Fibroblast of skin of right biceps (primary cell): ENCODE data around the gene WDR6.

Experiments used
- DNase-seq: peaks from one replicate; pipeline ENCODE4 v3.0.0-alpha.2; 2013

Gene WDR6, protein sequence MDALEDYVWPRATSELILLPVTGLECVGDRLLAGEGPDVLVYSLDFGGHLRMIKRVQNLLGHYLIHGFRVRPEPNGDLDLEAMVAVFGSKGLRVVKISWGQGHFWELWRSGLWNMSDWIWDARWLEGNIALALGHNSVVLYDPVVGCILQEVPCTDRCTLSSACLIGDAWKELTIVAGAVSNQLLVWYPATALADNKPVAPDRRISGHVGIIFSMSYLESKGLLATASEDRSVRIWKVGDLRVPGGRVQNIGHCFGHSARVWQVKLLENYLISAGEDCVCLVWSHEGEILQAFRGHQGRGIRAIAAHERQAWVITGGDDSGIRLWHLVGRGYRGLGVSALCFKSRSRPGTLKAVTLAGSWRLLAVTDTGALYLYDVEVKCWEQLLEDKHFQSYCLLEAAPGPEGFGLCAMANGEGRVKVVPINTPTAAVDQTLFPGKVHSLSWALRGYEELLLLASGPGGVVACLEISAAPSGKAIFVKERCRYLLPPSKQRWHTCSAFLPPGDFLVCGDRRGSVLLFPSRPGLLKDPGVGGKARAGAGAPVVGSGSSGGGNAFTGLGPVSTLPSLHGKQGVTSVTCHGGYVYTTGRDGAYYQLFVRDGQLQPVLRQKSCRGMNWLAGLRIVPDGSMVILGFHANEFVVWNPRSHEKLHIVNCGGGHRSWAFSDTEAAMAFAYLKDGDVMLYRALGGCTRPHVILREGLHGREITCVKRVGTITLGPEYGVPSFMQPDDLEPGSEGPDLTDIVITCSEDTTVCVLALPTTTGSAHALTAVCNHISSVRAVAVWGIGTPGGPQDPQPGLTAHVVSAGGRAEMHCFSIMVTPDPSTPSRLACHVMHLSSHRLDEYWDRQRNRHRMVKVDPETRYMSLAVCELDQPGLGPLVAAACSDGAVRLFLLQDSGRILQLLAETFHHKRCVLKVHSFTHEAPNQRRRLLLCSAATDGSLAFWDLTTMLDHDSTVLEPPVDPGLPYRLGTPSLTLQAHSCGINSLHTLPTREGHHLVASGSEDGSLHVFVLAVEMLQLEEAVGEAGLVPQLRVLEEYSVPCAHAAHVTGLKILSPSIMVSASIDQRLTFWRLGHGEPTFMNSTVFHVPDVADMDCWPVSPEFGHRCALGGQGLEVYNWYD

DNA sequence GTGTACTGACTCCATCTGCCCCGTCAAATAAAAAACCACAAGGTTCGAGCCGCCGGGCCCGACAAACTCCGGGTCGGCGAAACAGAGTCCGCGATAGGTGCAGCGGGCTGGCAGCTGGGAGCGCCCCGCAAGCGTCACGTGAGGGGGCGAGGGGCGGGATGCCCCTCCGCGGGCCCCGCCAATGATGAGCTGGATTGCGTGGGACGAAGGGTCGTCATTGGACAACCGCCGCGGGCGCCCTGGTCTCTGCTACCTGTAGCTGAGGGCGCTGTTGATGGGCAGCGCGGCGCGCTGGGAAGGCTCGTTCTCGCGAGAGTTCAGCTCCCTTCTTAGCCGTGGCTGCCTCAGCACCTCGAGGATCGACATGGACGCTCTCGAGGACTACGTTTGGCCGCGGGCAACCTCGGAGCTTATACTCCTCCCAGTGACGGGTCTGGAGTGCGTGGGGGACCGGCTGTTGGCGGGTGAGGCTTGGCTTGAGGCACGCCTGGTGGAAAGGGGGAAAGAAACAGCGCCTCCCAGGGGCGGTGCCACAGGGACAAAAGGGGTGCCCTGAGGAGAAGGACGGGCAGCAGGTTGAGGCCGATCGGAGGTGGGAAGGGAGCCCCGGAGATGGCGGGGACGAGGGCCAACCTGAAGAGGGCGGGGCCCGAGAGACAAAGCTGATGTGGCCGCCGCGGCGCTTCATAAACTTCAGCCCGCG is at the start of gene WDR6:
Gene WDR6 (plus strand): TSS at position 324 of the 703 bp plus-strand sequence. CDS start 41 bp downstream, at position 365.
- peak; percentile 98 for DNase-seq

- DNase-seq = peak; percentile 28
Observed at GRCh38 chr3:48960841-48961413, 46.3 kb upstream of the WDR6 start.

- DNase-seq = no peak
Observed at GRCh38 chr3:48962340-48962739, 44.9 kb upstream of the WDR6 start.

GRCh38 chr3:48962939-48963338 is 44.3 kb upstream of the WDR6 start:
- no peak for DNase-seq

DNA sequence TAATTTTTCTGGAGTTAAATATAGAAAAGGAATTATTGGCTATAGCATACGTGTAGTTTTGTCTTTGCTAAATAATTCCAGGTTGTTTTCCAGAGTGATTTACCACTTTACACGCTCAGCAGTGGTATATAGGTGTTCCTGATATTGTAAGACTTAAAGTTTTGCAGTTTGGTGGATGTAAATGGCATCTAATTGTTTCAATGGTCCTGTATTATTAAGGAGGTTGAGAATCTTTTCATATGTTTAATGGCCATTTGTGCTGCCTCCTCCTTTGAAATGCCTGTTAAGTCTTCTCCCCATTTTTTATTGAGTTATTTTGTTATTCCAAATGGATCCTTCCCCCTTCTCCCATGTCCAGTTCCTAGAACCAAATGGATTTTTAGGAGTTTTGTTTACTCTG is 43.6 kb upstream of the WDR6 start:
- DNase-seq = no peak

DNA sequence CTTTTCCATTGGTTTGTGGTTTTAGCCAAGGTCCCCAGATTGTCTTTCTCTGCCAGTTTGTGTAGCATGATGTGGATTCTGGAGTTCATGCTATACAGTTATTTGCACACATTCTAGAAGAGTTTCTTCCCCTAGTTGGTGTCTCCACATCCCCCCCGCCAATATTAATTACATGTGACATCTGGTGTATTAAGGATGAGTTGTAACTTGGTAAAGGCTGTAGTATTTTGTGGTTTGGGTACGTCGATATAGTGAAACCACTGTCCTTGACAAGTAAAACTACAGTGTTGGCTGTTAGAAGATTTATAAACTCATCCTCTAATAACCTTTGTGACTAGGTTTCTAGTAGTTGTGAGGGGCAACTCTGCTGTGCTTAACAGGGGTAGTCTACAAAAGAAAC is 40.8 kb upstream of the WDR6 start:
- DNase-seq = peak; percentile 30

DNA sequence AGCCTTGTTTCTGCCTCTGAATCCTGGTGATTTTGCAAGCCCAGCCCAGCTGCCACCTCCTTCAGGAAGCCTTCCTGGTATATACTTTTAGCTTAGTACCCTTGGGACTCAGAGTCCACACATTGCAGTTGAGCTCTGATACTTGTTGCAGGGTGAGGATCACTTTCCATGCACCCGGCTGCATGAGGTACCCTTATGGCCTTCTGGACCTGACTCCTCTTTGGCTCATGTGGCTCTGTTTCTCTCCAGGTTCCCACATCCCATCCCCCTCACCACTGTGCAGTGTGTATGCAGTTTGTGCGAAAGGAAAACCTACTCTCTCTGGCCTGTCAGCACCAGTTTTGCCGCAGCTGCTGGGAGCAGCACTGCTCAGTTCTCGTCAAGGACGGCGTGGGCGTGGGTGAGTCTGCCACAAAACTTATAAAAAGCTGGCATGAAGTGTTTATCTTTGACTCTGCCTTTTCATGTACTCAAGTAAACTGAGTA is 40.3 kb upstream of the WDR6 start:
- DNase-seq = no peak

GRCh38 chr3:48970586-48970985 is 36.6 kb upstream of the WDR6 start:
- DNase-seq = no peak

DNA sequence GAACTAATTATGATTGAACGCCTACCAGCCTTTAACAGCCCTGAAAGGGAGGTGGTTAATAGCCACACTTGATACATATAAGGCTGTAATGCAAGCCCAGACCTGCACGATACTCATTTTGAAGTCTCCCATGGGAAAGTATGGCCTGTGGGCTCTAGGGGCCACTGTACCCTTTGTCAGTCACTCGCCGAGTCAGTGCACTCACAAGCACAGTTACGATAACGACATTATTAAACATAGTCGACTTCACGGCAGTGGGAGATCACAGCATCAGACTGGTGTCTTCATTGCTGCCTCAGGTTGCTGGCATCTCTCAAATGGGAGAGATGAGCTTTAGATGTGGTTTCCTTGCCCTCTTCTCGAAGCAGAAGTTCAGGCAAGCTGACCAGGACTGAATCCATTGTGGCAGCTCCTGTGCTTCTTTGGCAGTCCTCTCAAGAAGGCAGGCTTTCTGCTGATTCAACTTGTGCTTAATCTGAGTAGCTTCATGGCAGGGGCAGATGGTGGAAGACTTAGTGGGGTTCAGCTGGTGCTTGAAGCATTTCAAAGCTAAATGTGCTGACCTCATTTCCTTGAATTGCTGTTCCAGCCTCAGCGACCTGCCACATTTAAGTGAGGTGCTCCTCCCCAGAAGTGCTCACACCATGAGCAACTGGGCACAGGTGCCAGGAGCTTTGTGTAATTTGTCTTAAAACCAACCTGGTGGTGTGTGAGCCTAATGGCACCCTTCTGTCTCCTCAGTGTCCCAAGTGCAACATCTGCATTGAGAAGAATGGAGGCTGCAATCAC is 32.9 kb upstream of the WDR6 start:
- DNase-seq = no peak

DNA sequence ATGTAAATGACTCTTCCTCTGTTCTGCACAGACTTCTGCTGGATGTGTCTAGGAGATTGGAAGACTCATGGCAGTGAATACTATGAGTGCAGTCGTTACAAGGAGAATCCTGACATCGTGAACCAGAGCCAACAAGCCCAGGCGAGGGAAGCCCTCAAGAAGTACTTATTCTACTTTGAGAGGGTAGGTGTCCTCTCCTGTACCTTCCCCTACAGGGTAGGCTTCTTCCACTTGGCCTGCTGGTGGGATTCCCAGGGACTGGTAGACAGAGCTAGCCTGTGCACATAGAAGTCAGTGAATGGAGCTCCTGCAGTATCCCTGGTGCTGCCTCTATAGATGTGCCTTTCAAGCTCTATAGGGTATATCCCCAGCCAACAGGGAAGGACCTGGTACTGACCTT is 27.7 kb upstream of the WDR6 start:
- no peak for DNase-seq

GRCh38 chr3:48980295-48980694 is 26.9 kb upstream of the WDR6 start:
- no peak for DNase-seq

- no peak for DNase-seq
Observed at GRCh38 chr3:48982016-48982415, 25.2 kb upstream of the WDR6 start.

GRCh38 chr3:48982686-48983085 is 24.5 kb upstream of the WDR6 start:
- no peak for DNase-seq

DNA sequence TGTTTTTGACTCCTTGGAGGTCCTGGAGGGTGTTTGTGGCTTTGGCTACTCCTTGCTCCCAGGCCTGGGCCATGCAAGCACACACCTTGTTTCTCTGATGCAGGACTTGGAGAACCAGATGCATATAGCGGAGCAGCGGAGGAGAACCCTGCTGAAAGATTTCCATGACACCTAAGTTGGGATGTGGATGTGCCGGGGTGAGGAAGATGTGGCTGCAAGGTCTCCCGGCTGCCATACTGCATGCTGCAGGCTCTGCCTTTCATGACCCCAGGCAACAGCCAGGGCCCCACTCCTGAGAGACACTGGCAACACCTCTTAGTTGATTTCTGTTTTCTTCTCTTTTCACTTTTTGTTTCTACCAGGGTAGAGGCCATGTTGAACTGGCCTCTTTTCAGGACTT is 24.1 kb upstream of the WDR6 start:
- no peak for DNase-seq

GRCh38 chr3:48984663-48985062 is 22.5 kb upstream of the WDR6 start:
- no peak for DNase-seq

DNA sequence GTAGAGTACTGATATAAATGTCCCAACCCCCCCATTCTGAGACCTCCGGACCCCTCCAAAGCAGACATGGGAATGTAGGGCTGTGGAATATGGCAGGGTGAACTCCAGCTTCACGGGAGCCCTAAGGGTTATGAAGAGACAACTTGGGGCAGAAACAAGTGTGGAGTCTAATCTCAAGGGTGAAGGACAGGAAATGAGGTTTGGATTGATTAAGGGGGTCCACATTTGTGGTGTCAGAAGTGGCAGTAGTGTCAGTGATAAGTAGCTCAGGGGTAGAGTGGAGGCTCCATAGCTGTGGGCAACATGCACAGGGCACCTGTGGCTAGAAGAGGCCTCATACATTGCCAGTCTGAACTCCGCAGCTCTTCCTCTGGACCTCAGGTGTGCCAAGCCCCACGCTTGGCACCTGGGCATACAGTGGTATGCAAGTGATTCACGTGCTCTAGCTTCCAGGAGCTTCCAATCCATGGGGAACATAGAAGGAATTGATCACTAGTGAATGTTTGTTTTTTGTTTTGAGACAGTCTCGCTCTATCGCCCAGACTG is 21.3 kb upstream of the WDR6 start:
- no peak for DNase-seq

DNA sequence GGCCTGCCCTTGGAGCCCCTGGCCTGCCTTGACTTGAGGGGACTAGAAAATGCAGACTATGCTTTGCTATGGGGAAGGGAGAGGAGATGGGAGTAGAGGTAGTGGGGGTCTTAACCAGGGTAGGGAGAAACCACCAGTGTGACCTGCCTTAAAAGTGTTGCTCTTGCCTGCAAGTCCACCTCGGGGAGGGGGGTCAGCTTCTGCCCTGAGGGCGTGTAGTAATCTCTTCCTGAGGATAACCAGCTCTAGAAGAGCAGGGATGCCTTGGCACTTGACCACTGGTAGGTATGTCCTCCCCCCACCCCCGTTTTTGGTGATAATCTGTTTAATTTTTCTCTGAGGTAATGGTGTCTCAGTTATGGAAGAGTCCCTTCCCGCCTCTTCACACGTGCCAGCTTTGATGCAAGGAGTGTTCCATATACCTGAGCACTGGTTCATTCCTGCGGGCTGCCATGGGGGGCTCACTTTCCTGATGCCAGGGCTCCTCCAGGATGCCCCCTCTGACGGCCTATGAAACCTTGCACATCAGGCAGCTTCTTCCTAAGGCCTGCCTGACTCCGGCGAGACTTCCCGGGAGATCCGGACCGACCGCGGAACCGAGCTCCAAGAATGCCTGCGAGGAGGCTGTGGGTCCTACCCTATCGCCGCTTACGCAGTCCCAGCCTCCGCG is 17.9 kb upstream of the WDR6 start:
- DNase-seq = no peak

DNA sequence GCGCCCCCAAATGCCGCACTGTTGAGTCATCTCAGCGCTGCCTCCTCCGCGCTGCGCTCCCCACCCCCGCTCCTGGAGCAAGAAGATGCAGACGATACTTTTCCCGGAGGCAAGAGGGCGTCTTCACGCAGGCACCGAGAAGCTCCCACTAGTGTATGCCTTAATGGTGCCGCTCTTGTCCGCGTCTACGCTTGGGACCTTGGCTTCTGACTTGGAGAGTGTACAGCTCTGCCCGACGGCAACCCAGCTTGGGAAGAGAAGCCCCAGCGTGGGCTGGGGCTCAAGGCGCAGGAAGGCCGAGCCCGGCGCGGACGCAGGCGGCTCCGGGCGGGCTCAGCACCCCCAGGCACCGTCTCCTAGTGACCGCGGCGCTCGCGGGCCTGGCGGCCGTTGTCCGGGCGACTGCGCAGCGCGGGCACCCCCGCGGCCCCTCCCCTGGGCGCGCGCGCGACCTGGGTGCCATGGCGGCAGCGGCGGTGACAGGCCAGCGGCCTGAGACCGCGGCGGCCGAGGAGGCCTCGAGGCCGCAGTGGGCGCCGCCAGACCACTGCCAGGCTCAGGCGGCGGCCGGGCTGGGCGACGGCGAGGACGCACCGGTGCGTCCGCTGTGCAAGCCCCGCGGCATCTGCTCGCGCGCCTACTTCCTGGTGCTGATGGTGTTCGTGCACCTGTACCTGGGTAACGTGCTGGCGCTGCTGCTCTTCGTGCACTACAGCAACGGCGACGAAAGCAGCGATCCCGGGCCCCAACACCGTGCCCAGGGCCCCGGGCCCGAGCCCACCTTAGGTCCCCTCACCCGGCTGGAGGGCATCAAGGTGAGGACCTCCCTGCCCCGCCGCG is 17.2 kb upstream of the WDR6 start, which contains the start of gene P4HTM:
Gene P4HTM (plus strand): TSS at position 446 of the 840 bp plus-strand sequence. CDS start 16 bp downstream, at position 462.
- peak; percentile 95 for DNase-seq
